Activated CD4-positive, alpha-beta T cell treated with anti-CD3 and anti-CD28 coated beads for 36 hours (primary cell): ENCODE measurements around the gene CD180. TPM values are rescaled to one million over a fixed set of nuclear protein-coding genes. Genes with fewer than 3 reads are reported as not detected.
A peak's percentile ranks its signal among the peaks of the same experiment; 100 is the strongest.

ENCODE experiments used
- ATAC-seq: fragments of 200-7000 bp; cut with Tn5 transposase; one replicate; pipeline ENCODE4 v1.10.0; 2021; ENCODE audit warnings: mild to moderate bottlenecking, moderate library complexity
- CTCF ChIA-PET: fragments of 350-600 bp; sonication (Branson Sonifier 250); formaldehyde crosslinking; loops from one replicate; lab custom pipeline; 2021; ENCODE audit warnings: antibody characterized with exemption; lab: Charles Lee
- POLR2A ChIA-PET: fragments of 350-600 bp; sonication (Branson Sonifier 250); formaldehyde crosslinking; loops from one replicate; lab custom pipeline; 2021; ENCODE audit warnings: antibody characterized with exemption, inconsistent platforms; lab: Charles Lee
- DNase-seq: peaks from one replicate; pipeline ENCODE4 v3.0.0-alpha.2; 2020
- H3K27ac Mint-ChIP-seq: one replicate; pipeline ENCODE4 v1.8.0; 2021; ENCODE audit warnings: mixed read lengths
- H3K27me3 Mint-ChIP-seq: one replicate; pipeline ENCODE4 v1.8.0; 2021; ENCODE audit warnings: mixed read lengths
- H3K36me3 Mint-ChIP-seq: one replicate; pipeline ENCODE4 v1.8.0; 2021; ENCODE audit warnings: low read depth, mixed read lengths
- H3K4me1 Mint-ChIP-seq: one replicate; pipeline ENCODE4 v1.8.0; 2021; ENCODE audit warnings: mixed read lengths
- H3K4me3 Mint-ChIP-seq: one replicate; pipeline ENCODE4 v1.8.0; 2021; ENCODE audit warnings: mild to moderate bottlenecking, moderate library complexity, mixed read lengths
- H3K9me3 Mint-ChIP-seq: one replicate; pipeline ENCODE4 v1.8.0; 2021; ENCODE audit warnings: low read depth, mixed read lengths
- intact Hi-C, 2 experiments: fragments of 100-400 bp; cut with DNase I in 1 of 2; cut with micrococcal nuclease in 1 of 2; formaldehyde crosslinking; loops; one replicate each; pipeline versions ENCODE4 v1.14.2 to v1.15.1; 2022 to 2024; cut with DNase I, micrococcal nuclease
- total RNA-seq, 2 experiments: library from RNA; stranded (reverse); gene quantifications; one replicate each; pipeline ENCODE4 v1.2.3, GENCODE V29; 2021

Gene CD180
- total RNA-seq, 2 experiments from 2014 or later, result 0.12 TPM; not detected in 1

GRCh38 chr5:67201897-67202549 is 5.4 kb upstream of the CD180 start:
- H3K36me3 Mint-ChIP-seq, result peaks cover 12% of the 10 kb centered on the region
- intact Hi-C loops, result loop anchor here in 1 of 2 experiments (2.0 to 10.0 kb wide), 2 partner anchors 19 to 1233 kb away; no protein-coding TSS in a partner anchor
- peak overlapping the region; percentile 13 for H3K27ac Mint-ChIP-seq
- H3K4me1 Mint-ChIP-seq, result peaks cover 74% of the 10 kb centered on the region
- H3K27me3 Mint-ChIP-seq, result no peaks in the 10 kb centered on the region
- DNase-seq, result no peak
- ChIA-PET POLR2A (no interaction called here), CTCF (interaction anchor here (0.6 to 14.2 kb wide), 4 partner anchors 13 to 1248 kb away, joined by 3 to 276 read pairs (median 4); no protein-coding TSS in a partner anchor)
- H3K9me3 Mint-ChIP-seq, result peaks cover 13% of the 10 kb centered on the region
- H3K4me3 Mint-ChIP-seq, result no peak overlapping the region
- no peak for ATAC-seq

- H3K4me3 Mint-ChIP-seq, result no peak overlapping the region
- CTCF ChIA-PET, result interaction anchor here (1.1 to 14.2 kb wide), 3 partner anchors 12 to 193 kb away, joined by 3 to 276 read pairs (median 4); no protein-coding TSS in a partner anchor
Observed at GRCh38 chr5:67200809-67201562, 4.4 kb upstream of the CD180 start.

GRCh38 chr5:67199859-67200258 is 3.3 kb upstream of the CD180 start:
- Mint-ChIP-seq H3K4me3 (no peak overlapping the region), H3K9me3 (peaks cover 13% of the 10 kb centered on the region), H3K36me3 (peaks cover 9% of the 10 kb centered on the region), H3K4me1 (peaks cover 55% of the 10 kb centered on the region), H3K27me3 (no peaks in the 10 kb centered on the region), H3K27ac (no peak overlapping the region)
- ChIA-PET CTCF (interaction anchor here (1.1 to 14.2 kb wide), 2 partner anchors 15 to 38 kb away, joined by 3 to 276 read pairs; no protein-coding TSS in a partner anchor), POLR2A (no interaction called here)
- no peak for ATAC-seq
- intact Hi-C loops, result loop anchor here in 1 of 2 experiments (2.0 to 10.0 kb wide), 2 partner anchors 17 to 1235 kb away; no protein-coding TSS in a partner anchor
- DNase-seq, result no peak

More at GRCh38 chr5:67200809-67201562, 4.4 kb upstream of the CD180 start:
- POLR2A ChIA-PET, result no interaction called here
- H3K9me3 Mint-ChIP-seq, result peaks cover 13% of the 10 kb centered on the region
- ATAC-seq, result no peak
- H3K4me1 Mint-ChIP-seq, result peaks cover 67% of the 10 kb centered on the region
- H3K36me3 Mint-ChIP-seq, result peaks cover 12% of the 10 kb centered on the region
- H3K27ac Mint-ChIP-seq, result no peak overlapping the region
- no peak for DNase-seq
- intact Hi-C loops, result loop anchor here in 1 of 2 experiments (2.0 to 10.0 kb wide), 2 partner anchors 18 to 1234 kb away; no protein-coding TSS in a partner anchor
- no peaks in the 10 kb centered on the region for H3K27me3 Mint-ChIP-seq

DNA sequence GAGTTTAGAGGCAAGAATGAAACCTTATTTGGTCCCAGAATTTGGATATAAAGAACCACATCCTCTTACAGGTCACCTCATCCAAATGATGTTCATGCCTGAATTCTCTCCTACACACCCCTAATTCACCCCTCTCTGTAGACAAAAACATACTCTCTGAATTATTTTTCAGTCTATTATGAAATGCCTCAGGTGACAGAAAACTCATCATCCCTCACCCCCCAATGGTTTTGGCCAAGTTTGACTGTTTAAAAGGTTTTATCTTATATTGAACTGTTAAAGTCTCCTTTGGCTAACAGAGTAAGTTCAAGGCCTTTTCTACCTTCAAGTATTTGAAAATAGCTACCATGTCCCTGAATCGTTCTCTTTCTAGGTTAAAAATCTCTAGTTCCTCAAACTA is 2.3 kb upstream of the CD180 start:
- ChIA-PET POLR2A (no interaction called here), CTCF (interaction anchor here (0.8 to 14.2 kb wide), 3 partner anchors 14 to 97 kb away, joined by 3 to 276 read pairs (median 3); no protein-coding TSS in a partner anchor)
- no peak overlapping the region for H3K4me3 Mint-ChIP-seq
- H3K27me3 Mint-ChIP-seq, result no peaks in the 10 kb centered on the region
- DNase-seq (no peak), ATAC-seq (no peak)
- intact Hi-C loops, result no loop called here
- H3K27ac Mint-ChIP-seq, result no peak overlapping the region
- H3K4me1 Mint-ChIP-seq, result peaks cover 46% of the 10 kb centered on the region
- H3K9me3 Mint-ChIP-seq, result peaks cover 13% of the 10 kb centered on the region
- peaks cover 9% of the 10 kb centered on the region for H3K36me3 Mint-ChIP-seq

GRCh38 chr5:67197536-67197935 is 937 bp upstream of the CD180 start:
- intact Hi-C loops, result no loop called here
- Mint-ChIP-seq H3K4me3 (no peak overlapping the region), H3K36me3 (peaks cover 13% of the 10 kb centered on the region), H3K4me1 (peaks cover 35% of the 10 kb centered on the region), H3K9me3 (peaks cover 13% of the 10 kb centered on the region), H3K27me3 (no peaks in the 10 kb centered on the region), H3K27ac (no peak overlapping the region)
- CTCF ChIA-PET, result interaction anchor here (0.9 to 1.0 kb wide), 2 partner anchors 11 to 41 kb away, joined by 3 to 4 read pairs; no protein-coding TSS in a partner anchor
- POLR2A ChIA-PET, result no interaction called here
- no peak for DNase-seq
- peak; percentile 79 for ATAC-seq

DNA sequence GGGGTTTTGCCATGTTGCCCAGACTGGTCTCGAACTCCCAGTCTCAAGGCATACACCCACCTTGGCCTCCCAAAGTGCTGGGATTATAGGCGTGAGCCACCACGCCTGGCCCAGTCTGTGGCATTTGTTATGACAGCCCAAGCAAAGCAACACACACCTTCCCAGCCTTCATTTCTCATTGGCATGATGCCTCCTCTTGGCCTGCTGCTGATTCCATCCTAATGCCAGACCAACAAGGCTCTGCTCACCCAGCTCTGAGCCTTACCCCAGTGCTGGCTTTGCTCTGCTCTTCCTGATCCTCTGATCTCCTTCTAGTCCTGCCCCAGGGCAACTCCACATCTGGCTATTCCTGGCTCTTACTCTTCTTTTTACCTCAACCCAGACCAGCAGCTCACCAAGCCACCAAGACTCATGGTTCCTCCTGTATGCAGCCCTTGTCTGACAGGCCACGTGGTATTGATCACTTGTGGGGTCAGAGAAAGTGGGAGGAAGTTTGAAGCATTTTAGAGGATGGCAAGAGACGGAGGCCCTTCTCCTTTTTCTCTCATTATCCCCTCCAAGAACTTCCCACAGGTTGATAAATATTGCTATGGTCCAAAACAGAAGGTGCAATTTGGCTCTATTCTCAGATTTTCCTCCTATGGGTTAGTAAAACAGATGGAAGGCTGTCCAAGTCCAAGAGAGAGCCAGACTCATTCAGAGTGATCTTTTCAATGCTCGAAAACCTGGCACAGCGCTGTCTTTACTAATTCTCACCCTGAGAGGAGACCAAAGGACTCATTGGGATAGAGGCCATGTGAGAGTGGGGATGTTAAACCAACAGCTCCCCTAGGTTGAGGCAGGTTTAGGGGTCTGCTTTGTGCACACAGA is 958 bp downstream of the CD180 start:
- ChIA-PET POLR2A (no interaction called here), CTCF (no interaction called here)
- DNase-seq (no peak), ATAC-seq (no peak)
- peaks cover 13% of the 10 kb centered on the region for H3K36me3 Mint-ChIP-seq
- H3K27ac Mint-ChIP-seq, result peak overlapping the region; percentile 34
- intact Hi-C loops, result no loop called here
- peaks cover 8% of the 10 kb centered on the region for H3K9me3 Mint-ChIP-seq
- peaks cover 23% of the 10 kb centered on the region for H3K4me1 Mint-ChIP-seq
- H3K4me3 Mint-ChIP-seq, result no peak overlapping the region
- no peaks in the 10 kb centered on the region for H3K27me3 Mint-ChIP-seq

GRCh38 chr5:67194166-67194565 is 2.4 kb downstream of the CD180 start:
- POLR2A ChIA-PET, result no interaction called here

GRCh38 chr5:67193439-67193807 is 3.2 kb downstream of the CD180 start:
- Mint-ChIP-seq H3K9me3 (peaks cover 4% of the 10 kb centered on the region), H3K27ac (no peak overlapping the region), H3K27me3 (no peaks in the 10 kb centered on the region), H3K4me1 (peaks cover 25% of the 10 kb centered on the region), H3K4me3 (no peak overlapping the region), H3K36me3 (peaks cover 4% of the 10 kb centered on the region)
- ChIA-PET POLR2A (no interaction called here), CTCF (interaction anchor here (0.5 kb wide), 1 partner anchor 212 kb away, joined by 3 read pairs; no protein-coding TSS in a partner anchor)
- no peak for DNase-seq
- intact Hi-C loops, result no loop called here
- no peak for ATAC-seq

More at GRCh38 chr5:67194166-67194565, 2.4 kb downstream of the CD180 start:
- H3K4me3 Mint-ChIP-seq, result no peak overlapping the region
- CTCF ChIA-PET, result no interaction called here
- H3K4me1 Mint-ChIP-seq, result peaks cover 25% of the 10 kb centered on the region
- DNase-seq (no peak), ATAC-seq (no peak)
- peaks cover 9% of the 10 kb centered on the region for H3K36me3 Mint-ChIP-seq
- peaks cover 7% of the 10 kb centered on the region for H3K9me3 Mint-ChIP-seq
- H3K27ac Mint-ChIP-seq, result no peak overlapping the region
- intact Hi-C loops, result no loop called here
- no peaks in the 10 kb centered on the region for H3K27me3 Mint-ChIP-seq

GRCh38 chr5:67192719-67193438 is 3.7 kb downstream of the CD180 start:
- DNase-seq, result no peak
- no peak overlapping the region for H3K4me3 Mint-ChIP-seq
- POLR2A ChIA-PET, result no interaction called here
- no peaks in the 10 kb centered on the region for H3K27me3 Mint-ChIP-seq
- no peak for ATAC-seq
- peaks cover 26% of the 10 kb centered on the region for H3K4me1 Mint-ChIP-seq
- CTCF ChIA-PET, result interaction anchor here (0.5 kb wide), 1 partner anchor 212 kb away, joined by 3 read pairs; no protein-coding TSS in a partner anchor
- H3K27ac Mint-ChIP-seq, result no peak overlapping the region
- intact Hi-C loops, result no loop called here
- peaks cover 4% of the 10 kb centered on the region for H3K36me3 Mint-ChIP-seq
- peaks cover 1% of the 10 kb centered on the region for H3K9me3 Mint-ChIP-seq

DNA sequence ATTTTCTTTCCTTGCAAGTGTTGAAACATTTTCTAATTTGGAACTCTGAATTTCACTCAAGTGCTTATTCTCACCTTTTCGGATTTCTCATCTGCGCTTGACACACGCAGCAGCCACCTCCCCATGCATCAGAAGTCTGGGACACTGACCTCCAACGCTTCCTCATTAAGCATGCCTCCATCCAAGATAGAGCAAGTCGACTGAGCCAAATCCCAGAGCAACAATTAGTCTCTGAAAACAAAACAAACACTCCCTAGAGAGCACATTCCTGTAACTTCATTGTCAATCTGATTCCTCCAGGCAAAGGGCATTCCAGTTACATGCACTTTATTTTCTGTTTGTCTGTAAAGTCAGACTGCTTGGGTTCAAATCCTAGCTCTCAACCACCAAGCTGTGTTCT is 5.7 kb downstream of the CD180 start:
- peaks cover 35% of the 10 kb centered on the region for H3K4me1 Mint-ChIP-seq
- no peaks in the 10 kb centered on the region for H3K9me3 Mint-ChIP-seq
- POLR2A ChIA-PET, result no interaction called here

More for the DNA sequence above, 5.7 kb downstream of the CD180 start:
- Mint-ChIP-seq H3K27ac (no peak overlapping the region), H3K4me3 (no peak overlapping the region), H3K36me3 (peaks cover 4% of the 10 kb centered on the region), H3K27me3 (no peaks in the 10 kb centered on the region)
- ATAC-seq, result no peak
- DNase-seq, result no peak
- intact Hi-C loops, result no loop called here
- CTCF ChIA-PET, result interaction anchor here (1.1 kb wide), 1 partner anchor 11 kb away, joined by 3 read pairs; no protein-coding TSS in a partner anchor
